Neuronal stem cell (in vitro differentiated cells): ENCODE results near the gene SERPINB12. TPM values are rescaled to one million over a fixed set of nuclear protein-coding genes. Genes with fewer than 3 reads are reported as not detected.

Source experiments
- DNase-seq: peaks from one replicate; pipeline ENCODE4 v3.0.0-alpha.2; 2013; ENCODE audit warnings: low spot score
- H2AFZ ChIP-seq: one replicate; pipeline ENCODE4 v1.6.1; 2013; ENCODE audit warnings: mild to moderate bottlenecking, low read length, inconsistent platforms
- H2AK5ac ChIP-seq: 2 replicates; pipeline ENCODE4 v1.6.1; 2013; ENCODE audit warnings: low read depth, mild to moderate bottlenecking, inconsistent platforms, low read length, moderate library complexity, mixed read lengths
- H2BK120ac ChIP-seq: 2 replicates; pipeline ENCODE4 v1.6.1; 2013; ENCODE audit warnings: low read depth, mild to moderate bottlenecking, inconsistent platforms, low read length, moderate library complexity, mixed read lengths
- H2BK12ac ChIP-seq: one replicate; pipeline ENCODE4 v1.6.1; 2013; ENCODE audit warnings: low read length, inconsistent platforms
- H2BK15ac ChIP-seq: 2 replicates; pipeline ENCODE4 v1.6.1; 2013; ENCODE audit warnings: mild to moderate bottlenecking, low read length, inconsistent platforms, mixed read lengths
- H2BK5ac ChIP-seq: one replicate; pipeline ENCODE4 v1.6.1; 2013; ENCODE audit warnings: inconsistent platforms, mild to moderate bottlenecking, low read length, moderate library complexity
- H3K14ac ChIP-seq: one replicate; pipeline ENCODE4 v1.6.1; 2013; ENCODE audit warnings: low read length, inconsistent platforms
- H3K18ac ChIP-seq: 2 replicates; pipeline ENCODE4 v1.6.1; 2013; ENCODE audit warnings: low read length, inconsistent platforms
- H3K23ac ChIP-seq: 2 replicates; pipeline ENCODE4 v1.6.1; 2013; ENCODE audit warnings: low read depth, mild to moderate bottlenecking, mixed read lengths, low read length, inconsistent platforms; ENCODE audit not compliant: poor library complexity
- H3K27ac ChIP-seq: replicated peaks from 3 replicates; pipeline ENCODE4 v1.5.1; 2013; ENCODE audit warnings: low read length, inconsistent platforms
- H3K27me3 ChIP-seq, 3 experiments: 2 replicates each; pipeline ENCODE4 v1.6.1; 2013; ENCODE audit warnings: low read length in 3 of 3, mild to moderate bottlenecking in 2 of 3, inconsistent platforms in 1 of 3, low read depth in 1 of 3, mixed read lengths in 1 of 3, moderate library complexity in 1 of 3; ENCODE audit not compliant: control insufficient read depth in 3 of 3, insufficient read depth in 3 of 3
- H3K36me3 ChIP-seq, 2 donors: replicated peaks in 1 of 2; 2 replicates each; pipeline ENCODE4 v1.6.1; 2013; ENCODE audit warnings: low read length in 2 of 2; ENCODE audit not compliant: control insufficient read depth in 2 of 2, insufficient read depth in 2 of 2
- H3K4ac ChIP-seq: 2 replicates; pipeline ENCODE4 v1.6.1; 2013; ENCODE audit warnings: inconsistent platforms, mild to moderate bottlenecking, low read length, moderate library complexity
- H3K4me1 ChIP-seq, 2 donors: 1 replicate in 1 of 2; 2 replicates in 1 of 2; pipeline ENCODE4 v1.6.1; 2013; ENCODE audit warnings: low read length in 2 of 2, low read depth in 1 of 2; ENCODE audit not compliant: control insufficient read depth in 2 of 2, insufficient read depth in 1 of 2
- H3K4me2 ChIP-seq: one replicate; pipeline ENCODE4 v1.6.1; 2013; ENCODE audit warnings: mild to moderate bottlenecking, low read length, inconsistent platforms; ENCODE audit not compliant: insufficient read depth, poor library complexity, severe bottlenecking
- H3K4me3 ChIP-seq, 2 donors: 2 replicates each; pipeline ENCODE4 v1.5.1; 2013; ENCODE audit warnings: low read length in 2 of 2, mild to moderate bottlenecking in 2 of 2, inconsistent platforms in 1 of 2, moderate library complexity in 1 of 2
- H3K79me1 ChIP-seq: one replicate; pipeline ENCODE4 v1.6.1; 2013; ENCODE audit warnings: low read depth, mild to moderate bottlenecking, inconsistent platforms, low read length, moderate library complexity
- H3K9ac ChIP-seq: one replicate; pipeline ENCODE4 v1.6.1; 2013; ENCODE audit warnings: mild to moderate bottlenecking, low read depth, low read length, inconsistent platforms; ENCODE audit not compliant: poor library complexity
- H3K9me3 ChIP-seq, 2 donors: replicated peaks in 1 of 2; 2 replicates each; pipeline versions ENCODE3 to v1.6.1; 2013; ENCODE audit warnings: low read length in 2 of 2, mild to moderate bottlenecking in 2 of 2, inconsistent platforms in 1 of 2, low read depth in 1 of 2, mixed read lengths in 1 of 2, moderate library complexity in 1 of 2; ENCODE audit not compliant: control insufficient read depth in 2 of 2, insufficient read depth in 1 of 2
- H4K8ac ChIP-seq: one replicate; pipeline ENCODE4 v1.6.1; 2013; ENCODE audit warnings: low read depth, mild to moderate bottlenecking, inconsistent platforms, low read length, moderate library complexity
- H4K91ac ChIP-seq: one replicate; pipeline ENCODE4 v1.6.1; 2013; ENCODE audit warnings: low read length, low read depth, mild to moderate bottlenecking, inconsistent platforms; ENCODE audit not compliant: poor library complexity
- WGBS, 2 donors: extraction: QIAGEN DNeasy Blood & Tissue Kit; methylation state at CpG; one replicate each; pipeline ENCODE4 v1.1.7; 2013; ENCODE audit warnings: missing lambda C conversion rate in 2 of 2, mixed read lengths in 1 of 2; ENCODE audit not compliant: insufficient read length in 2 of 2, insufficient replicate concordance in 1 of 2; ENCODE audit errors: extremely low coverage in 2 of 2; 5-methylcytosine and 5-hydroxymethylcytosine counted together
- polyA plus RNA-seq, 2 experiments: library from polyadenylated mRNA; stranded (reverse); fragments of 200-250 nt; gene quantifications; one replicate each; pipeline ENCODE4 v1.2.3, GENCODE V29; 2013

SERPINB12 gene, protein sequence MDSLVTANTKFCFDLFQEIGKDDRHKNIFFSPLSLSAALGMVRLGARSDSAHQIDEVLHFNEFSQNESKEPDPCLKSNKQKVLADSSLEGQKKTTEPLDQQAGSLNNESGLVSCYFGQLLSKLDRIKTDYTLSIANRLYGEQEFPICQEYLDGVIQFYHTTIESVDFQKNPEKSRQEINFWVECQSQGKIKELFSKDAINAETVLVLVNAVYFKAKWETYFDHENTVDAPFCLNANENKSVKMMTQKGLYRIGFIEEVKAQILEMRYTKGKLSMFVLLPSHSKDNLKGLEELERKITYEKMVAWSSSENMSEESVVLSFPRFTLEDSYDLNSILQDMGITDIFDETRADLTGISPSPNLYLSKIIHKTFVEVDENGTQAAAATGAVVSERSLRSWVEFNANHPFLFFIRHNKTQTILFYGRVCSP
- polyA plus RNA-seq (2013, experiment 1 of 2): not detected
- not detected for polyA plus RNA-seq (2013, experiment 2 of 2)

GRCh38 chr18:63542069-63542468, at the start of gene SERPINB12:
Gene SERPINB12, plus strand, starts transcription at chr18:63542369. Its CDS starts 13,791 bp downstream, at chr18:63556160.
- no peak within 1 kb of the TSS for H2BK15ac ChIP-seq
- no peak within 1 kb of the TSS for H4K91ac ChIP-seq
- H4K8ac ChIP-seq: no peak within 1 kb of the TSS
- no peak within 1 kb of the TSS for H3K14ac ChIP-seq
- no peak within 1 kb of the TSS for H3K18ac ChIP-seq
- no peak within 1 kb of the TSS for H2BK120ac ChIP-seq
- no peak within 1 kb of the TSS for H3K4me2 ChIP-seq
- peaks cover 2 to 6% of the 10 kb centered on the region in 2 donors for H3K9me3 ChIP-seq
- H2BK12ac ChIP-seq: no peak within 1 kb of the TSS
- WGBS, 2 donors: no CpG with 5 or more reads among the region's 1 CpG
- H3K27ac ChIP-seq: no peak within 1 kb of the TSS
- no peaks in the 10 kb centered on the region for H3K27me3 ChIP-seq
- no peak within 1 kb of the TSS for H3K4me3 ChIP-seq
- H3K36me3 ChIP-seq: no peaks in the 10 kb centered on the region
- H3K79me1 ChIP-seq: no peaks in the 10 kb centered on the region
- no peak within 1 kb of the TSS for H3K4ac ChIP-seq
- no peak within 1 kb of the TSS for H2BK5ac ChIP-seq
- DNase-seq: no peak
- no peak within 1 kb of the TSS for H3K23ac ChIP-seq
- no peak within 1 kb of the TSS for H3K9ac ChIP-seq
- H3K4me1 ChIP-seq: peaks cover 4 to 22% of the 10 kb centered on the region in 2 donors
- H2AK5ac ChIP-seq: no peak within 1 kb of the TSS
- peak within 1 kb of the TSS; percentile 50 for H2AFZ ChIP-seq

- no peak overlapping the region for H4K8ac ChIP-seq
These were observed 49.3 kb upstream of the SERPINB12 start for GRCh38 chr18:63492851-63493250.

GRCh38 chr18:63495675-63496074, 46.5 kb upstream of the SERPINB12 start:
- Histone ChIP-seq H3K4me2 (no peak overlapping the region), H3K4me3 (no peak overlapping the region), H3K14ac (no peak overlapping the region), H3K9me3 (no peaks in the 10 kb centered on the region), H3K23ac (no peak overlapping the region), H3K27me3 (peaks cover 0 to 3% (median 0%) of the 10 kb centered on the region in 3 experiments), H2AK5ac (no peak overlapping the region), H3K79me1 (no peaks in the 10 kb centered on the region), H3K4me1 (no peaks in the 10 kb centered on the region), H3K36me3 (no peaks in the 10 kb centered on the region), H2BK5ac (no peak overlapping the region), H3K9ac (no peak overlapping the region), H2BK15ac (no peak overlapping the region), H4K8ac (no peak overlapping the region), H2AFZ (no peak overlapping the region), H2BK120ac (no peak overlapping the region), H3K18ac (no peak overlapping the region), H2BK12ac (no peak overlapping the region), H3K4ac (no peak overlapping the region), H3K27ac (no peak overlapping the region), H4K91ac (no peak overlapping the region)
- DNase-seq: no peak
- no CpG with 5 or more reads among the region's 2 CpGs for WGBS, 2 donors

More at GRCh38 chr18:63492851-63493250, 49.3 kb upstream of the SERPINB12 start:
- no peak overlapping the region for H3K9ac ChIP-seq
- H2BK5ac ChIP-seq: no peak overlapping the region
- WGBS, 2 donors: no CpG with 5 or more reads among the region's 3 CpGs
- no peak overlapping the region for H3K18ac ChIP-seq
- DNase-seq: no peak
- H3K36me3 ChIP-seq: no peaks in the 10 kb centered on the region
- H3K23ac ChIP-seq: no peak overlapping the region
- no peak overlapping the region for H3K4me2 ChIP-seq
- no peaks in the 10 kb centered on the region for H3K79me1 ChIP-seq
- H3K4ac ChIP-seq: no peak overlapping the region
- H3K4me3 ChIP-seq: no peak overlapping the region
- no peak overlapping the region for H3K14ac ChIP-seq
- no peak overlapping the region for H2BK120ac ChIP-seq
- H2BK15ac ChIP-seq: no peak overlapping the region
- H2BK12ac ChIP-seq: no peak overlapping the region
- no peak overlapping the region for H2AK5ac ChIP-seq
- peaks cover 0 to 10% (median 0%) of the 10 kb centered on the region in 3 experiments for H3K27me3 ChIP-seq
- no peaks in the 10 kb centered on the region for H3K9me3 ChIP-seq
- H3K4me1 ChIP-seq: no peaks in the 10 kb centered on the region
- no peak overlapping the region for H4K91ac ChIP-seq
- no peak overlapping the region for H2AFZ ChIP-seq
- no peak overlapping the region for H3K27ac ChIP-seq

- H3K4me1 ChIP-seq: no peaks in the 10 kb centered on the region
- no peaks in the 10 kb centered on the region for H3K36me3 ChIP-seq
- H3K4ac ChIP-seq: no peak overlapping the region
- no peak overlapping the region for H2BK15ac ChIP-seq
- no peak overlapping the region for H3K18ac ChIP-seq
- no peak overlapping the region for H3K4me3 ChIP-seq
- no peak overlapping the region for H4K91ac ChIP-seq
- H3K14ac ChIP-seq: no peak overlapping the region
- H2BK12ac ChIP-seq: no peak overlapping the region
- no CpG with 5 or more reads among the region's 2 CpGs for WGBS, 2 donors
- peak; percentile 30 for DNase-seq
- H3K9me3 ChIP-seq: no peaks in the 10 kb centered on the region
- no peaks in the 10 kb centered on the region for H3K27me3 ChIP-seq
- no peak overlapping the region for H2AK5ac ChIP-seq
- no peak overlapping the region for H3K23ac ChIP-seq
- no peak overlapping the region for H2AFZ ChIP-seq
- no peak overlapping the region for H3K27ac ChIP-seq
- no peak overlapping the region for H2BK5ac ChIP-seq
- no peak overlapping the region for H3K4me2 ChIP-seq
- no peak overlapping the region for H2BK120ac ChIP-seq
- H3K9ac ChIP-seq: no peak overlapping the region
- no peak overlapping the region for H4K8ac ChIP-seq
- no peaks in the 10 kb centered on the region for H3K79me1 ChIP-seq
These were observed 36.4 kb upstream of the SERPINB12 start for GRCh38 chr18:63505566-63506335.
